ENCODE results near the gene CEP89.
A peak's percentile ranks its signal among the peaks of the same experiment; 100 is the strongest.
"Not testable (repeated sequence)": the region's sequence is repeated elsewhere in the genome, so short reads cannot be mapped to it uniquely, and the experiment has no call there.

Gene CEP89

GRCh38 chr19:32971715-32972540, at the start of gene CEP89, which contains the start of gene FAAP24:
TSS of gene CEP89 (minus strand) at chr19:32971958. CDS start at chr19:32971874, 84 bp downstream.
TSS of gene FAAP24 (plus strand) at chr19:32972242. CDS start at chr19:32973197, 955 bp downstream.
- peak; percentile 96 for DNase-seq (ENCODE audit: low read depth in 2 of 2)

DNA sequence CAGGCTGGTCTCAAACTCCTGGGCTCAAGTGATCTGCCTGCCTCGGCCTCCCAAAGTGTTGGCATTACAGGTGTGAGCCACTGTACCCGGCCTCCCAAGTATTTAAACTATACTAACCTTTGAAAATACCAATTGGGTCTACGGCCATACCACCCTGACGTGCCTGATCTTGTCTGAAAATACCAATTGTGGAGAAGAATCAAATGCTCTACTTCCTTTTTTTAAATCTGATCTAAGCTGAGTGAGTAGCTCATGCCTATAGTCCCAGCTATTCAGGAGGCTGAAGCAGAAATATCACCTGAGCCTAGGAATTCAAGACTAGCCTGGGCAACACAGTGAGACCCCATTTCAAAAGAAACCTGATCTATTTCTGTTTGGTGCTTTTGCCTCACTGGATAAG, 39.1 kb upstream of the CEP89 start:
- DNase-seq (ENCODE audit: low read depth in 2 of 2), result not testable (repeated sequence)

GRCh38 chr19:33008738-33009137, 37.0 kb upstream of the CEP89 start:
- DNase-seq (ENCODE audit: low read depth in 2 of 2), result no peak

DNA sequence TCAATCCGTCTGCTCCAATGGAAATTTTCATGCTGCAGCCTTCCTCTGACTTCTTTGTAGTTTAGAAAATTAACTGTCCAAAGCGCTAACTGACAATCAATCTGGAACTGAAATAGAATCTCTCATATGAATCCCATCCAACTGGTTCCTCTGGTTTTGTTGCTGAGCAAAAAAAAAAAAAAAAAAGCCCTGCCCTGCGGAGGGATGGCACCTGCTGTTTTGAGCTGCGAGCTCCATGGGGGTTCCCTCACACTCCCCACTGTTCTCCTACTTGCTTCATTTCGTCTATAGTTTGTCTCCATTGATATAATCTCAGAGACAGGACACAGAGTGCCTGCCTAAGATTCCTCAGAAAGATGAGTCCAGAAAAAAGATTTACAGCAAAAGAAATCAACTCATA, 33.7 kb upstream of the CEP89 start:
- DNase-seq (ENCODE audit: low read depth in 2 of 2), result no peak

DNA sequence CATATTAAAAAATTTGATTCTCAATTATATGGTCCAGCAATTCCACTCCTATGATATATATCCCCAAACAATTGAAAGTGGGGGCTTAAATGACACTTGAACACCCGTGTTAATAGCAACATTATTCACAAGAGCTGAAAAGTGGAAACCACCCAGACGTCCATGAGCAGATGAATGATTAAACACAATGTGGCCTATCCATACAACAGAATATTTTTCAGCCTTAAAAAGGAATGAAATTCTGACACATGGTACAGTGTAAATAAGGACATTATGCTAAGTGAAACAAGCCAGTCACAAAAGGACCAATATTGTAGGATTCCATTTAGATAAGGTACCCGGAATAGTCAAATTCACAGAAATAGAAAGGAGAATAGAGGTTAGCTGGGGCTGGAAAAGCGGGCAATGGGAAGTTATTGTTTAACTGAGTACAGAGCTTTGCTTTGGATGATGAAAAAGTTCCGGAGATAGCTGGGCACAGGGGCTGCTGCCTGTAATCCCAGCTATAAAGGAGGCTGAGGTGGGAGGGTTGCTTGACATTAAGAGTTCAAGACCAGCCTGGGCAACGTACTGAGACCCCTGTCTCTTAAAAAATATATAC, 31.8 kb upstream of the CEP89 start:
- DNase-seq (ENCODE audit: low read depth in 2 of 2), result not testable (repeated sequence)

DNA sequence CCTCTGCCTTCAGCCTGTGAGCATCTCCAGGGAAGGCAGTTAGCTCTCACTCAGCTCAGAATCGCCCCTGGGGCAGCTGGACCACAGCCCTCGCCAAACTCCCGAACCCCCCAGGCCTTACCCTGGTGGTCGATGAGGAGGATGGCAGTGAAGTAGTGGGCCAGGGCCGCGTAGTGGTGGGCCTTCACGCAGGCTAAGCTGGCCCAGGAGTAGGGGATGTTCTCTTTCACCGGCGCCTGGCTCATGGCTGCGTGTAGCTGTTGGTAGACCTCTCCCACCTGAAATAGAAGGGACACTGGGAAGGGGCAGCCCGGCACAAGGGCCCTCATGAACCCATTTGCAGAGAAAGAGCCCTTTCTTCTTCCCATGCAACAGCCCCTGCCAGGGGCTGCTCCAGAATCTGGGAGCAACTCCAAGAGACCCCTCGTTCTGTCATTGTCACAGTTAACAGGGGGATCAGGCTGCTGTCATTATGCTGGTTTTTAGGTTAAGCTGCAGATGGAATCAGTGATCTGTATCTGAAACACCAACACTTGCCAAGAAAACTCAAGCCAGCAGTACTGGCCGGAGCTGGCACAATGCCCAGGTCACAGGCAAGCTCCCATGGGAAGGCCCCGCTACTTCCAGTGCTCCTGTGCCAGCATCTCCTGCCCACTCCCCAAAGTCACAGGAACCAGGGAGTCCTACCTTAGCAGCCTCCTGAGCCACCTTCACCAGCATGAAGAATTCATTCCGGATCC, 30.5 kb upstream of the CEP89 start:
- not testable (repeated sequence) for DNase-seq (ENCODE audit: low read depth in 2 of 2)

- DNase-seq (ENCODE audit: low read depth in 2 of 2), result no peak
Measured at GRCh38 chr19:33000910-33001309, 29.2 kb upstream of the CEP89 start.

DNA sequence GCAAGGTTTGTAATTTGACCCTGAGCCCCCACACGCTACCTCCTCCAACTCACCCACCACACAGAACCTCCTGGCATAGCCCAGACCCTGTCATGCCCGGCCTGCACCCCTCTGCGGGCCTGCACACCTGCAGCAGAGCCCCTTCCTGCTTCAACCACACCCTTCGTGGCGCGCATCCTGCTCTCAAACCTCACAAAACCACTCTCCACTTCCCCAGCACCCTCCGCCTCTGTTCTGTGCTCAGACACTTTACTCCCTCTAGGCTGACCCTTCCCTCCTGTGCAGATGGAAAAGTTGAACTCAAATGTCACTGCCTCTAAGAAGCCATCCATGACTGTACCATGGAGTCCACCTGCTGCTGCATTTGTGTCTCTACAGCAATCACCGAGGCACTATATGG, 28.8 kb upstream of the CEP89 start:
- no peak for DNase-seq (ENCODE audit: low read depth in 2 of 2)

GRCh38 chr19:32998722-32999121, 27.0 kb upstream of the CEP89 start:
- DNase-seq (ENCODE audit: low read depth in 2 of 2), result no peak

GRCh38 chr19:32997716-32998355, 26.1 kb upstream of the CEP89 start:
- DNase-seq (ENCODE audit: low read depth in 2 of 2), result no peak

DNA sequence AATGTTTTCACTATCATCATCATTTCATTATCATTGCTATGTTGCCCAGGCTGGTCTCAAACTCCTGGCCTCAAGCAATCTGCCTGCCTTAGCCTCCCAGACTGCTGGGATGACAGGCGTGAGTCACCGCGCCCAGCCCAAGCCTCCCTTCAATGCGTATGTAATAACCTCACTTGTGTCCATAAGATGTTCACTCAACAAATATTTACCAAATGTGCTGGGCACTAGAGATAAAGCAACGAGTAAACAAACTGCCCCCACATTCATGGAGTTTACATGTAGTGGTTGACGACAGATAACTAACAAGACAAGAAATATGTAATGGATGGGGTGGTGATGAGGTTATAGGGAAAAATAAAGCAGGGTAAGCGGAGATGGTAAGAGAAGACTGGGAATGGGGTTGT, 25.3 kb upstream of the CEP89 start:
- DNase-seq (ENCODE audit: low read depth in 2 of 2), result not testable (repeated sequence)

- DNase-seq (ENCODE audit: low read depth in 2 of 2), result not testable (repeated sequence)
Measured at GRCh38 chr19:32995966-32996365, 24.2 kb upstream of the CEP89 start.

DNA sequence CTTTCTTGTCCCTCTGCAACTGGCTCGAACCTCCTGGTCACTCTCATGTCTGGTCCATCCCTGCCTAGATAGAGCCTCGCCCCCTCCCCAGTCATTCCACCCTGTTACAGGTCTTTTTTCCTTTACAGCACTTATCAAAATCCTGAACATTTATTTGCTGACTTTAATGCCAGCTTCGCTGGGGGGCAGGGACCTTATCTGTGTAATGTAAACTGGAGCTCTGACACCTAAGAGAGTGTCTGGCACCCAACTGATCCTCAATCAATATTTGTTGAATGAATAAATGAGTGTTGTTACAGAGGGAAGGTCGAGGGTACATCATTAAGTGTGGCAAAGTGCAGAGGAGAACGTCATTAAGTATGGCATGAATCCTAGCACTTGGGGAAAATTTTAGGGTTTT, 17.0 kb upstream of the CEP89 start:
- no peak for DNase-seq (ENCODE audit: low read depth in 2 of 2)

DNA sequence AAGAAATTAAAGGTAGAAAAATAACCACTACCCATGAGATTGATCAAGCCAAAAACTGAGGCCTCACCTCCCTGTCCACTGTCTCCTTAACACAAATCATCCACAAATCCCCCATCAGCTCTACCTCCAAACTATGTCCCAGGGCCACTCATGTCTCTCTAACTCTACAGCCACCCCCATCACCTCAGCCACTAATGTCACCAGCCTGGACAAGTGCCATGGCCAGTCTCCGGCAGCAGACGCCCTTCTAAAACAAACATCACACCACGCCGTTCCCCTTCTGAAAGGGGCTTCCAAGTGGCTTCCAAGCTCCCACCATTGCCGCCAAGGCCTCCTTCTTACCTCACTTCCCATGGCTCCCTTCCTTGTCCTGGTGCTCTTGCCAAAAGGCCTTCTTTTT, 16.5 kb upstream of the CEP89 start:
- DNase-seq (ENCODE audit: low read depth in 2 of 2), result not testable (repeated sequence)

DNA sequence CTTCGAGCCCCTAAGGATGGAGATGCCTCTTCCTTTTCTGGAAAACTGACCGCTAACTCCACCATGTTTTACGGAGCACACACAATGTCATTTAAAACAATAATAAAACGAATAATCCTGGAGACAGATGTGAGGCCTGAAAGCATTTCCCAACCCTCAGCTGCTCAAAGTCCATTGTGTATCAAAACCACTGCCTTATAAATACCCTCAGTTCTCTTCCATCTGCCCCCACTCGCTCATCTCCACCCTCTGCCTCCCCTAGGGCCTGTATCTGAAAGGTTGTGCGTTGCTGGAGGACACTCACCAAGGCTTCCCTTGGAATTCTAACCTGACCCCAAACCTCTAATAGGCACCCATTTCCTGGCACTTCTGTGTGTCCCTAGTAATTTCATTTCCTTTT, 10.7 kb upstream of the CEP89 start:
- not testable (repeated sequence) for DNase-seq (ENCODE audit: low read depth in 2 of 2)

DNA sequence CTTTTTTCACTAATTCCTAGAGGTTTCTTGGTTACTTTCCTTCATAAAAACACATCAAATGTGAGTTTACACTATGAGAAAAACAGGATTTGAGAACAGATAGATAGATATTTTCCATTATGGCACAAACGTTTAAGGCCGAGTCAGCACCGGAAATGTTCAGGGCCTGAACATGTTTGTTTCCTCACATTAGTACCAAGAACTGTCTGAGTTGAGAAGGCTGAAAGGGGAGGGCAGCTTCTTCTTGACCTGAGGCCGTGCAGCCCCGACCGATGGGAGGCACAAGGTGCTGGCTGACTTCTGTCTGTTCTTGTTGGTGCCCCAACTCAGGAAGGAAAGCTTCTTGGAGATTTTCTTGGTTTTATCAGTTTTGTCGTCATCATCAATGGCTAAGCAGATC, 8.0 kb upstream of the CEP89 start:
- DNase-seq (ENCODE audit: low read depth in 2 of 2), result not testable (repeated sequence)

DNA sequence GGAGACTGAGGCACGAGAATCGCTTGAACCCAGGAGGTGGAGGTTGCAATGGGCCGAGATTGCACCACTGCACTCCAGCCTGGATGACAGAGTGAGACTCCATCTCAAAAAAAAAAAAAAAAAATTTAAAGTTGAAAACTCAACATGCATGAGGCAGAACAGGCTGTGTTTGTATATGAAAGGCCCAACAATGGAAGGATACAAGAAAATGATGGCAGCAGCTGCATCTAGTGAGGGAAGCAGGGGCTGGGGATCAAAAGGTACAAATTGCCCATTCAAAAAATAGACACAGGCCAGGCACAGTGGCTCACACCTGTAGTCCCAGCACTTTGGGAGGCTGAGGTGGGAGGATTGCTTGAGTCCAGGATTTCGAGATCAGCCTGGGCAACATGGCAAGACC, 6.1 kb upstream of the CEP89 start:
- not testable (repeated sequence) for DNase-seq (ENCODE audit: low read depth in 2 of 2)

GRCh38 chr19:32977280-32977679, 5.5 kb upstream of the CEP89 start:
- DNase-seq (ENCODE audit: low read depth in 2 of 2), result no peak

- DNase-seq (ENCODE audit: low read depth in 2 of 2), result peak; percentile 16 to 47
Measured at GRCh38 chr19:32976223-32976805, 4.6 kb upstream of the CEP89 start.

DNA sequence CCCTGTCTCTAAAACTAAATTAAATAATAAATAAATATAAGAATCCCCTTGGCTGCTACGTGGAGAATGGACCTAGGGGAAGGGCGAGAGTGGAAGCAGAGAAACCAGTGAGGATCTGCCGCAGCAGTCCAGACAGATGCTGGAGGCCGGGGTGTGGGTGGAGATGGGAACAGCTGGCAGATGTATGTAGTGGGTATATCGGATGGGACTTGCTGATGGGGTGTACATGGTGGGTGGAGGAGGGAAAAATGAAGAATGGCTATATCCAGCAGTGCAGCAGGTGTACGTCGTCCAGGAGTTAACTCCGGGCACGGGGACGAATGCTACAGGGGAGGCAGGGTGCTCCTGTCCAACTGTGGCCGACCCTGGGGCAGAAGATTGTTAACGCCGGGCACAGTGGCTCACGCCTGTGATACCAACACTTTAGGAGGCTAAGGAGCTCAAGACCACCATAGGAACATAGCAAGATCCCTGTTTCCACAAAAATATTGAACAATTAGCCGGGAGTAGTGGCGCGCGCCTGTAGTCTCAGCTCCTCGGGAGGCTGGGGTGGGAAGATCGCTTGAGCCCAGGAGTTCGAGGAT, 654 bp downstream of the CEP89 start:
- no peak for DNase-seq (ENCODE audit: low read depth in 2 of 2)

DNA sequence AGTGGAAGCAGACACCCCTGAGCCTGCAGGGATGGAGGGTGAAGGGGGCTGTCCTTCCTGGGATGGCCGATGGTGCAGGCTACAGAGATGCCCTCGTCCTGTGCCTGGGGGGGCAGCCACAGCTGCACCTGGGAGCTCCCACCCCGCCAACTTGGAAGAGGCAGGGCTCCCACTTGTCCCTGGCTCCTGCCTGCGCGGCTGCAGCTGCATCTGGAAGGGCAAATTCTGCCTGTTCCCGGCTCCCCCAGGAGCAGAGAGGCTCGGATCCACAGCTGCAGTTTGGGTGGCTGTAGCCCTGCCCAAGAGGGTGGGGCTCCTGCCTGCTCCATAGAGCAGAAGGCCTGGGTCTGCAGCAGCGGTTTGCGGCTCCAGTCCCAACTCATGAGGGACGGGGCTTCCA, 2.2 kb downstream of the CEP89 start:
- no peak for DNase-seq (ENCODE audit: low read depth in 2 of 2)
